Measurements from ENCODE around the gene NKX1-1.

DNA sequence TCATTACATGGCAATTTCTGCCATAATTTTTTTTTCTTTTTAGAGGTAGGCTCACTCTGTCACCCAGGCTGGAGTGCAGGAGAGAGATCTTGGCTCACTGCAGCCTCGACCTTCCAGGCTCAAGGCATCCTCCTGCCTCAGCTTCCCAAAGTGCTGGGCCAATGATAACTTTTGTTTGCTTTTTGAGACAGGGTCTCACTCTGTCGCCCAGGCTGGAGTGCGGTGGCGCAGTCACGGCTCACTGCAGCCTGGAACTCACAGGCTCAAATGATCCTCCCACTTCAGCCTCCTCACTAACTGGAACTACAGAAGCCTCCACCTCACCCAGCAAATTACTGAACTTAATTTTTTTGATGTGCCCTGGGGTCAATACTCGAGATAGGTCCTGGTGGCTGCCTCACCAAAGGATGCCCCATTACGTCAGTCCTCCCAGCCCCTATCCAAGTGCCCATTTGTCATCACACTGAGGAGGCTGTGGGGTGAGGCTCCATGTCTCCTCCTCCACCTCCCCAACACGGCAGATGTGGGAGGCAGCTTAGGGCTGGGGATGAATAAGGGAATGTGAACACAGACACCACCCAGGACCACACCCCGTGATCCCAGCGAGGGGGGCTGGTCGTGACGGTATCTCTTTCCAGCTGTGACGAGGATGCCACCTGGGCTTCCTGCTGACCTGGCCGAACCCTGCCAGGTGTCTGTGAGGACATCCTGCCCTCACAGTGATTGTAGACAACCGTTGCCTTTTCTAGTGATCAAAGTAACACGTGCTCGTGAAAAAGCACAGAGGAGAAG lies 12.4 kb upstream of the NKX1-1 start:
- no peak for TF ChIP-seq POLR2A (IDR thresholded peaks at IDR 0.05)
- TF ChIP-seq CTCF (IDR thresholded peaks at IDR 0.05), result no peak
